GM21576 (cell line): ENCODE measurements around the gene CDKN1C.

Experiments used
- ATAC-seq: cut with Tn5 transposase; IDR thresholded peaks from one replicate; pipeline ENCODE4 v1.9.1; 2021; ENCODE audit warnings: mild to moderate bottlenecking, moderate library complexity; ENCODE audit not compliant: unreplicated experiment

CDKN1C gene

GRCh38 chr11:2870460-2870859 is 15.1 kb downstream of the CDKN1C start:
- ATAC-seq = no peak

DNA sequence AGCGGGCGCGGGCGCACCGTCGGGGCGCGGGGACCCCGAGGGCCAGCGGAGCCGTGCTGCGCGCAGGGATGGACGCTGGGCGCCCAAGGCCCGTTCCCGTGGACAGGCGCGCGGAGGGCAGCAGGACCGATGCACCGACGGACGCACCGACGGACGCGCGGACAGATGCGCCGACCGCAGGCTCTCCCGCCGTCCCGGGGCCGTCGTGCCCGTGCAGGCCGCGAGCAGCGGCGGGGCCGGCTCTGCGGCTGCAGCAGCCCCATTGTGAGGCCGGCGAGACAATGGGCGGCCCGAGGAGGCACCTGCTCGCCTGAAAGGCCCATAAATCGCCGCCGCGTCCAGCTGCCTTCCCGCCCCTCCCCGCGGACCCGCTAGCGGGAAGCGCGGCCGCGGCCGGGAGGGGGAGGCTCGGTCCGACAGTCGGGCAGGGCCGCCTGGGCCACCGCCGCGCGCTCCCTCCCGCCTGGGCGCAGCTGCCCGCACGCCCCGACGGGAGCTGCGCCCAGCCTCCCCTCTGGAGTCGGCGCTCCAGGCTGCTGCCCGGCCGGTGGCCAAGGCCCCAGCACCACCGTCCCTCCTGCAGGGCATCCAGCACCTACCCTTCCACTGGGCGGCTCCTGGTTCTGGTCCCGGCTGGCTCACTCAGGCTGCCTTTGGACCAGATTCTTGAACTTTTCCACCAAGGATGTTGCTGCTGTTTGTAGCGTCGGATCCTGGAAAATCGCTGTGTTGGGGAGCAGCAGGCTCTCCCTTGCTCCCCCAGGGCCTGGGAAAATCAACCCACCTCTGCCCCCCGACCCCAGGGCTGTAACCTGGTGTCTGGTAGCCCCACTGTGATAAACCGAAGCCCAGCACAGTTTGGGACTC is 15.8 kb downstream of the CDKN1C start:
- ATAC-seq = no peak

- ATAC-seq = no peak
Observed at GRCh38 chr11:2869134-2869526, 16.4 kb downstream of the CDKN1C start.

DNA sequence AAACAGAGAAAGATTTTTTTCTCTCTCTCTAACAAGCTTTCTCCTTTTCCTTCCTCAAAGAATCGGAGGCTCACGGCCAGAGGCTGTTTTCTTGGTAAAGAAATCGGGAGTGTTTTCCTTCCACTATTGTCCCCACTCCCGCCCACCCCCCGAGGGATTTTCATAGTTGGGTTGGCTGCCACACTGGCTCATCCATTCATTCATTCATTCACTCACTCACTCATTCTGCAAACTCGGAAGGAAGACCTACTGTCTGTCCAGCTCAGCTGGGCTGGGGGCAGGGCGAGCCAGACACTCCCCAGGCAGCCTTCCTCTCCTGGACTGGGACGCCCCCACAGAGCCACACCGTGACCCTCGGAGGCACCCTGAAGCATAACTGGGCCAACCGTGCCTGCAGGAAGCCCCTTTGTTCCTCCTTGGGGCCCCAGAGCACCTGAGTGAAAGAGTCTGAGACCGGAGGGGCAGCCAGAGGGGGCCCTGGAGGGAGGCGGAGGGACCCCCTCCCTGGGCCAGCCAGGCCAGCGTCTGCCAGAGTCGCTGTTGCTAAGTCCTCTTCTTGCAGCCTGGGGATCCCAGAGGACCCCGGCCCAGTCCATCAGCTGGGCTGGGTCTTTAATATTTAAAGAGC is 17.0 kb downstream of the CDKN1C start:
- ATAC-seq = no peak

DNA sequence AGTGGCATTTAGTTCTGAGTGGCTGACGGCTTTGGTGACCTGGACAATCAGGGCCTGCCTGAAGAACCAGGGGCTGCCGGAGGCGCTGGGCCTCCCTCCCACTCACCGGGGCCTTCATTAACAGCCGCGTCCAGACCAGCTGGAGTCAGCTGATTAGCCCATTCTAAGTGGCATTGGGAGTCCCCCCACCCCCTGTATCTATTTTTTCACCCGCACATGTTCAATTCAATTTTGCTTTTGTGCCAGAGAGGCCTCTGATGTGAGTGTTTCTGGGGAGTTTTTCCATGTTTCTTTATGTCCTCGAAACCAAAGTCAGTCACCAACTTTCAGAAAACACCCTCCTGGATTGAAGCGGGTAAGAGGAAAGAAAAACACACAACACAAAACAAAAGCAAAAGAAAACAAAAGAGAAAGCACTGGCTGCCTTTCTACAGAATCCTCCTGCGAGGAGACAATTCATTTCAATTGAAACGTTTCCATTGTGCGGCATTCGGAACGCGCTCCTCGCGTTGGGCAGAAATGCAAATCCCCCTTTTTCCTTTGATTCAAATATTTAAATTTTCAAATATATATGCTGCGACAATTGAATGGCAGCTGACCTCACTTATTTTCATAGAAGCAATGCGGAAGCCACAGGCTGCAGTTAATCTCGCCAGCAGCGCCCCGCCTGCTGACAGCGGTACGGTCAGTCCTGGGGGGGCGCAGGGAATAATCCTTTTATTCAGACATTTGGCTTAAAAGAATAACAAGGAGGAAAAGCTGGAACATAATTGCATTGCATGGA is 17.7 kb downstream of the CDKN1C start:
- ATAC-seq = no peak

- ATAC-seq = no peak
Observed at GRCh38 chr11:2867142-2867541, 18.4 kb downstream of the CDKN1C start.

GRCh38 chr11:2865922-2866577 is 19.5 kb downstream of the CDKN1C start:
- ATAC-seq = no peak

DNA sequence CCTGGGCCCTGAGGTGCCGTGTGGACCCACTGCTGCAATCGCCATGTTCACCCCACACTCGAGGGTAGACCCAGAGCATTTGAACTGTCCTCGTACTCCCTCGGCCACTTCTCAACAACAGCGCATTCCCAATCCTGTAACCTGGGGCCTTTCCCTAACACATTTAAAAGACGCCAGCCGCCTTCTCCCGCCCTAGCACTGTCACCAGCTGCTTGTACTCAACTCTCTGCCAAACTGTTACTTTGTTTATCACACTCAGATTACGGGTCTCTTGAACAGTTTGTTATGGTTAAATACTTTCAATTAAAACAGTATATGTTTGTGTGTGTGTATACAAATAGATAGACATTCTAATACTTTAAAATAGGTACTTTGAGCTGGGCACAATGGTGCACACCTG is 20.7 kb downstream of the CDKN1C start:
- no peak for ATAC-seq

- no peak for ATAC-seq
Observed at GRCh38 chr11:2863276-2863618, 22.3 kb downstream of the CDKN1C start.

DNA sequence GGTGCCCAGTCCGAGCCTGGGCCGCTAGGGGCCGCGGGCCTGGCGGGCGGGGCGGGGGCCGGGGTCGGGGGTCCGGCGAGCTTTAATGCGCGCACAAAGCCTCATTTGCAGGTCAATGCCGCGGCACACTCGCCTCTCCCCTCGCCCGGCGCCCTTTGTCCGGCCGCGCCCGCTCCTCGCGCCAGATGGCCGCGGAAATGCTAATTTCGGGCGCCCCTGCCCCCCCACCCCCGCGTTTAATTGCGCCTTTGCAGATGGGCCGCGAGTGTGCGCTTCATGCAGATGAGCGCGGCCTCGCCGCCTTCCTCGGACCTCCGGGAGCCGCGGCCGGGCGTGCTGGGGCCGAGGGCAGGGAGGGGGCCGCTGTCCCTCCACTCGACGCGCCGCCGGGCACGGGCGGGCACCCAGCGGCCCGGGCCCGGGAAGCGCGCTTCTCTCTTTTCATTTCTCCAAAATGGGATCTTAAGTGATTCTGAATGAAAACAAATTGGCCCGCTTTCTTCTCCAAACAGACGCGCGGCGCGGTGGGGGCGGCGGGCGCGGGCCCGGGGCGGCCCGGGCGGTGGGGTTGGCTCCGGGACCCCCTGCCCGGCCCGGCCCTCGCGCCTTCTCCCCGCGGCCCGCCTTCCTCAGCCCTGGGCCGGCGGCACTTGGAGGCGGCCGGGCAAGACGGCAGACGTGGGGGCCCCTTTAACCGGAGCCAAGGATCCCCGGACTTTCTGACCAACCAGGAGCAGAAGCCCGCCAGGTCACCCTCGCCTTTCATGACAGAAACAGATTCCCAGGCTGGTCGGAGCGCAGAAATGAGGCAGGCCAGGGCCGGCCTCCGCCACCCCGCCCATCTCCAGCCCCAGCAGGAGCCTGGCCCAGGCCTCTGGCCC is 22.9 kb downstream of the CDKN1C start:
- ATAC-seq = no peak

DNA sequence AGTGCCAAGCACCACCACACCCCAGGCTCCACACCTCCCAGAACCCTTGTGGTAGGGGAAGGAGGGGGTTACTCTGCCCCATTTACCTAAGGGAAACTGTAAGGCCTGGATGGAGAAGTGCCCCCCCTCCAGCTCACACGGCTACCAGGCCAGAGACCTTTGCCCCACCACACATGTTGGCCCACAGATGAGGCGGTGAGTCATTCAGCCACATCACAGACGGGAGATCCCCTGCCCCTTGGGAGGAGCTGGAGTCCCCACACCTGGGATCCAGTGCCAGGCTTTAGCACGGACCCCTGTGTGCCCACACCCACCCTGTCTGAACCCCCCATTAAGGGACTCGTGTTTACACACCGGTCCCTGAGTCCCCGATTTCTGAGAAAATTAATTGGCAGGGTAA is 24.9 kb downstream of the CDKN1C start:
- ATAC-seq = no peak

- no peak for ATAC-seq
Observed at GRCh38 chr11:2859699-2860037, 25.9 kb downstream of the CDKN1C start.

- no peak for ATAC-seq
Observed at GRCh38 chr11:2858995-2859698, 26.4 kb downstream of the CDKN1C start.

DNA sequence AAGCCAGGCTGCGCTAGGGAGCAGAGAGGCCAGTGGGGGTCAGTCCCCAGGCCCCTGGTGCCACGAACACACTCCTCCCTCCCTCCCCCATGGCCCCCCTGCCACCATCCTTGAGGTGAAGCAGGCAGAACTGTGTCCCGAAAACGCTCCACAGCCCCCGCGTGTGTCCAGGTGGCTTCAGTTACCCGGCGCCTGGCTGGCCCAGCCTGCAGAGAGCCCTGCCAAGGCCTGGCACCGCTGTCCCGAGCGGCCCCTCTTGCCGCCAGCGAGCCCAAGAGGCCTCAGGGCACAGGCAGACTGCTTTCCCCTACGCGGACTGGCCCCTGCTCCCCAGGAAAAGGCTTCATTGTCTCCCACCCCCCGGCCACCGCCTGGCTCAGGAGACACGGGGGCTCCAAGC is 27.7 kb downstream of the CDKN1C start:
- no peak for ATAC-seq

DNA sequence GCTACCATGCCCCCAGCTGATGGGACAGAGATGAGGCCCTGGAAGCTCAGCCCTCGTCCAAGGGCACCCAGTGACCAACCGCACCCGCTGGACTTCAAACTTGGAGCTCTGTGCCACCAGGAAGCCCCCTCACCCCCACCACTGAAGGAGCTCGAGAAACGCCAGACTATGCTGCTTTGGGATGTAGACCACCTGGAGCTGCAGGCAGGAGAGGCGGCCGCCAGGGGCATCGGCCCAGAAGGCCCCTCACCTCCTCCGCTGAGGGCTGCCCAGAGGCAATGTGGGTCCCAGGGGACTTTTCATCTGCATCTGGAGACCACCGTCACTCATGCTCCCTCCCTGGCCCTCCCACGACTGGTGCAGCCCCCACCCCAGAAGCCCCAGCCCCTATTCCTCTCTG is 28.3 kb downstream of the CDKN1C start:
- ATAC-seq = no peak

- ATAC-seq = no peak
Observed at GRCh38 chr11:2855162-2855561, 30.4 kb downstream of the CDKN1C start.

DNA sequence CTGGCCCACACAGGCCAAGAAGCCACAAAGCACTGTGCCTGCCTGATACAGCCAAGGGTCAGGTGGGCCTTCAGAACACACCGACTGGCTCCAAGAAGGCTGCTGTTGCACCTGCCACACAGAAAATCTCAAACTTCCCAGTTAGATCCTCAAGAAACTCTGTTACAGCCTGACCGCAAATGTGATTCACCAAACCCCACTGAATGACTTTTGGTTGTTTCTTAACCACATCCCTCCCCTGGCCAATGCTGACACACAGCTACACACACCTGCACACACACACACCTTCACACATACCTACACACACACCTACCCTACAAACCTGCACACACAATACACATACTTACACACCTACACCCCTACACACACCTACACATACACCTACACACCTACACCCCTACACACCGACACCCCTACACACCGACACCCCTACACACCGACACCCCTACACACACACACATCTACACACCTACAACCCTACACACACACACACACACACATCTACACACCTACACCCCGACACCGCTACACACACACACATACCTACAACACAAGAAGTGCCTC is 31.5 kb downstream of the CDKN1C start:
- no peak for ATAC-seq

DNA sequence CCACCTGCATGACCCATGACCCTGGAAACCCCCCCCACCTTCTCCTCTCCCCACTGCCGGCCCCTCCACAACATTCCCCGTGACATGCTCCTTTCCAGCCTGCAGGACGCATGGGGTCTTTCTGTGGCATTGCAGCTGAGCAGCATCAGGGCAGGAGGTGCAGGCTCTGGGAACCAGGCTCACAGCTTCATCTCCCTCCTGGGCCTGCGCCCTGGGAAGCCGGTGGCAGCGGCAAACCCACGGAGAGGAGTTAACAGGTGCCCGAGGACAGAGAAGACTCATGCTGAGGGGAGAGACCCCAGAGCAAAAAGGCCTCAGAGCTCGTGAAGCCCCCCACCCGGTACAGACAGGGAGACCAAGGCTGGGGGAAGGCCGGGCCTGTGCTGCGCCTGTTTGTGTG is 32.2 kb downstream of the CDKN1C start:
- ATAC-seq = no peak

DNA sequence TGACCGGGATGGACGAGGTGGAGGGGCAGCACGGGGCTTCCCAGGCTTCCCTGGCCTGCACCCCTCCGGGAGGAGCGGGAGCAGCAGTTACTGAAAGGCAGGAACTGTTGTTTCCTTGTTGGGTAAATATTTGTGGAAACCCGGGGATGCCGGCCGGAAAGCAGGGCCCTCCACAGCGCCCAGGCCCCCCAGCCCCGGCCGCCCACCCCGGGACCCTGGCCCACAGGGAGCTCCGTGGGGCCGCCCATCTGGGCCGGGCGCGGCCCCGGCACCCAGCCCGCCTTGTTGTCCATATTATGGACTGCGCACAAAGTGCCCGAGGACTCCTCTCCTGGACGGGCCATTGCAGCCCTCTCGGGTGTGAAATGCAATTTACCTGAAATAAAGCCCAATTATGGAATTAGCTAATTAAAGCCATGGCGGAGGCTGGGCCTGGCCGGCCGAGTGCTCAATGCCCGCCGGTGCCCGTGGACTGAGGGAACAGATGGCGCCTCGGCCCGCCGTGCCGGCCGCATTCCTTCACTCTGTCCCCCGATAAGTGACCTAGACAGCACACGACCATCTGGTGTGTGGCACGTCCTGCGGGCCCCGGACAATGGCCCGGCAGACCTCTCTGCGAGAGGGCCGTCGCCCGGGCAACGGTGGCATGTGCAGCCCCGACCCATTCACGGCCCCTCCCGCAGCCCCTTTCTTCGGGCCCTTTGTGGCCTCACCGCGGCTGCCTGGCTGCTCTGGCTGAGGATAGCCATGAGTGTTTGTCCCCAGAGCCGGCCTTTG is 35.4 kb downstream of the CDKN1C start:
- no peak for ATAC-seq
